Smooth muscle cell (in vitro differentiated cells): ENCODE data around the gene ACSM2B. TPM values are rescaled to one million over a fixed set of nuclear protein-coding genes. Genes with fewer than 3 reads are reported as not detected.

Experiments
- polyA plus RNA-seq: library from polyadenylated mRNA; unstranded; fragments of >200 nt; fragmentation: Nextera tagmentation; extraction: Ambion mirVana; gene quantifications from 2 replicates; pipeline ENCODE4 v1.2.1, GENCODE V29; 2016
- small RNA-seq: library from RNA; depleted of rRNA; stranded (forward); fragments of <200 nt; gene quantifications from one replicate; pipeline ENCODE3, GENCODE V24; 2014
- total RNA-seq: library from RNA; depleted of rRNA; stranded (reverse); fragments of >200 nt; gene quantifications from 2 replicates; pipeline ENCODE4 v1.2.3, GENCODE V29; 2014

ACSM2B gene
- total and polyA plus RNA-seq, 2 experiments from 2014 or later: not detected

Small RNAs within 50 kb of the gene (small RNA-seq; reads per million reads assigned to genes)
- gene AC141273.3: not detected

Other genes with a start within 250 kb of the ACSM2B start
- not detected in 2 replicates for gene GP2, start 248.9 kb downstream of the ACSM2B start, total RNA-seq
- gene GP2, start 248.9 kb downstream of the ACSM2B start, polyA plus RNA-seq: not detected in 2 replicates
- not detected in 2 replicates for gene UMOD, start 223.7 kb downstream of the ACSM2B start, total RNA-seq
- not detected in 2 replicates for gene UMOD, start 223.7 kb downstream of the ACSM2B start, polyA plus RNA-seq
- not detected in 2 replicates for gene PDILT, start 171.6 kb downstream of the ACSM2B start, total RNA-seq
- gene PDILT, start 171.6 kb downstream of the ACSM2B start, polyA plus RNA-seq: not detected in 2 replicates
- not detected in 2 replicates for gene ACSM5, start 166.8 kb downstream of the ACSM2B start, total RNA-seq
- not detected in 2 replicates for gene ACSM5, start 166.8 kb downstream of the ACSM2B start, polyA plus RNA-seq
- not detected in 2 replicates for gene ACSM2A, start 124.8 kb downstream of the ACSM2B start, total RNA-seq
- gene ACSM2A, start 124.8 kb downstream of the ACSM2B start, polyA plus RNA-seq: not detected in 2 replicates
- 0.13 TPM in 1 of 2 replicates, not detected in the other for gene ACSM1, start 121.3 kb upstream of the ACSM2B start, total RNA-seq
- not detected in 2 replicates for gene ACSM1, start 121.3 kb upstream of the ACSM2B start, polyA plus RNA-seq
- gene THUMPD1, start 165.5 kb upstream of the ACSM2B start, total RNA-seq: 60.3 and 62.5 TPM in 2 replicates
- 20.3 and 30.8 TPM in 2 replicates for gene THUMPD1, start 165.5 kb upstream of the ACSM2B start, polyA plus RNA-seq
- 1.3 and 4.3 TPM in 2 replicates for gene ACSM3, start 187.6 kb upstream of the ACSM2B start, total RNA-seq
- gene ACSM3, start 187.6 kb upstream of the ACSM2B start, polyA plus RNA-seq: 0.97 and 2.3 TPM in 2 replicates
- gene ERI2, start 230.1 kb upstream of the ACSM2B start, total RNA-seq: 12.9 and 14.8 TPM in 2 replicates
- gene ERI2, start 230.1 kb upstream of the ACSM2B start, polyA plus RNA-seq: 7.5 and 7.6 TPM in 2 replicates
- 1.9 and 8.6 TPM in 2 replicates for gene REXO5, start 230.2 kb upstream of the ACSM2B start, total RNA-seq
- gene REXO5, start 230.2 kb upstream of the ACSM2B start, polyA plus RNA-seq: 3.2 and 4.6 TPM in 2 replicates